Body of pancreas (tissue), 4 donors: ENCODE measurements around the gene CASP12. TPM values are rescaled to one million over a fixed set of nuclear protein-coding genes. Genes with fewer than 3 reads are reported as not detected.

ENCODE experiments used
- ATAC-seq: fragments of 150-250 bp; one replicate; pipeline ENCODE4 v1.9.1; 2016
- DNase-seq, 4 donors: peaks; one replicate each; pipeline ENCODE4 v3.0.0-alpha.2; 2019
- H3K27ac ChIP-seq, 4 donors: fragments of 200-600 bp; sonication (generic); 1 replicate in 3 of 4; 2 replicates in 1 of 4; pipeline versions ENCODE4 v1.5.1 to v1.6.1; 2016 to 2019; ENCODE audit warnings: mild to moderate bottlenecking in 1 of 4, mixed read lengths in 1 of 4, moderate library complexity in 1 of 4
- H3K27me3 ChIP-seq, 2 donors: fragments of 200-600 bp; sonication (generic); one replicate each; pipeline ENCODE4 v1.6.0; 2016; ENCODE audit warnings: mild to moderate bottlenecking in 1 of 2
- H3K36me3 ChIP-seq, 2 donors: fragments of 200-600 bp; sonication (generic); replicated peaks in 1 of 2; 2 replicates each; pipeline ENCODE4 v1.5.1; 2016; ENCODE audit warnings: low read depth in 2 of 2; ENCODE audit not compliant: insufficient read depth in 1 of 2
- H3K4me1 ChIP-seq: fragments of 200-600 bp; sonication (generic); one replicate; pipeline ENCODE4 v1.6.0; 2016
- H3K4me3 ChIP-seq, 2 donors: fragments of 200-600 bp; sonication (generic); 1 replicate in 1 of 2; 2 replicates in 1 of 2; pipeline ENCODE4 v1.5.1; 2016 to 2019
- H3K9me3 ChIP-seq, 3 donors: fragments of 200-600 bp; sonication (generic); 1 replicate in 2 of 3; 2 replicates in 1 of 3; pipeline ENCODE4 v1.5.1; 2016
- POLR2A ChIP-seq, 3 donors: fragments of 450-650 bp; IDR thresholded peaks; one replicate each; pipeline ENCODE4 v1.6.1; 2016; ENCODE audit warnings: antibody characterized with exemption in 3 of 3, mild to moderate bottlenecking in 2 of 3
- WGBS, 2 donors: methylation state at CpG; one replicate each; pipeline ENCODE4 v1.1.5; 2017; 5-methylcytosine and 5-hydroxymethylcytosine counted together
- intact Hi-C: fragments of 100-400 bp; cut with DNase I; formaldehyde crosslinking; loops from one replicate; pipeline ENCODE4 v1.15.1; 2023
- total RNA-seq, 2 donors: library from RNA; depleted of rRNA; stranded (reverse); fragments of >200 nt; gene quantifications; one replicate each; pipeline ENCODE4 v1.1.0, GENCODE V29; 2016
- TF ChIP-seq, protein P1 (sequence below), 7 experiments: fragments of 450-650 bp in 4 of 7; fragments of 200-600 bp in 3 of 7; sonication (generic) in 3 of 7; IDR thresholded peaks; one replicate each; pipeline ENCODE4 v1.5.1; 2016 to 2019; ENCODE audit warnings: antibody characterized with exemption in 7 of 7

Gene CASP12
- total RNA-seq, 2 donors from 2014 or later, result 1.6 to 3.6 TPM

GRCh38 chr11:104928811-104929210 lies 30.6 kb upstream of the CASP12 start:
- intact Hi-C loops, result no loop called here
- H3K27me3 ChIP-seq, result no peaks in the 10 kb centered on the region
- ATAC-seq (no peak), DNase-seq (no peak)
- no peaks in the 10 kb centered on the region for H3K36me3 ChIP-seq
- H3K4me1 ChIP-seq, result no peaks in the 10 kb centered on the region
- H3K27ac ChIP-seq, result no peak overlapping the region
- no peak overlapping the region for H3K4me3 ChIP-seq
- TF ChIP-seq POLR2A (IDR thresholded peaks at IDR 0.05), result no peak
- TF ChIP-seq, protein P1, sequence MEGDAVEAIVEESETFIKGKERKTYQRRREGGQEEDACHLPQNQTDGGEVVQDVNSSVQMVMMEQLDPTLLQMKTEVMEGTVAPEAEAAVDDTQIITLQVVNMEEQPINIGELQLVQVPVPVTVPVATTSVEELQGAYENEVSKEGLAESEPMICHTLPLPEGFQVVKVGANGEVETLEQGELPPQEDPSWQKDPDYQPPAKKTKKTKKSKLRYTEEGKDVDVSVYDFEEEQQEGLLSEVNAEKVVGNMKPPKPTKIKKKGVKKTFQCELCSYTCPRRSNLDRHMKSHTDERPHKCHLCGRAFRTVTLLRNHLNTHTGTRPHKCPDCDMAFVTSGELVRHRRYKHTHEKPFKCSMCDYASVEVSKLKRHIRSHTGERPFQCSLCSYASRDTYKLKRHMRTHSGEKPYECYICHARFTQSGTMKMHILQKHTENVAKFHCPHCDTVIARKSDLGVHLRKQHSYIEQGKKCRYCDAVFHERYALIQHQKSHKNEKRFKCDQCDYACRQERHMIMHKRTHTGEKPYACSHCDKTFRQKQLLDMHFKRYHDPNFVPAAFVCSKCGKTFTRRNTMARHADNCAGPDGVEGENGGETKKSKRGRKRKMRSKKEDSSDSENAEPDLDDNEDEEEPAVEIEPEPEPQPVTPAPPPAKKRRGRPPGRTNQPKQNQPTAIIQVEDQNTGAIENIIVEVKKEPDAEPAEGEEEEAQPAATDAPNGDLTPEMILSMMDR (IDR thresholded peaks at IDR 0.05), result no peak
- H3K9me3 ChIP-seq, result peaks cover 0 to 6% (median 0%) of the 10 kb centered on the region in 3 donors

GRCh38 chr11:104926771-104927611 lies 28.7 kb upstream of the CASP12 start:
- TF ChIP-seq, protein P1 (IDR thresholded peaks at IDR 0.05), result no peak
- no peak for TF ChIP-seq POLR2A (IDR thresholded peaks at IDR 0.05)
- Histone ChIP-seq H3K4me3 (no peak overlapping the region), H3K27me3 (no peaks in the 10 kb centered on the region), H3K9me3 (peaks cover 0 to 6% (median 0%) of the 10 kb centered on the region in 3 donors), H3K36me3 (no peaks in the 10 kb centered on the region), H3K4me1 (no peaks in the 10 kb centered on the region), H3K27ac (no peak overlapping the region)
- DNase-seq (no peak), ATAC-seq (no peak)
- intact Hi-C loops, result no loop called here
- WGBS, 2 donors, result 71 to 85% methylated on average over 6 to 8 of the region's 9 CpGs

DNA sequence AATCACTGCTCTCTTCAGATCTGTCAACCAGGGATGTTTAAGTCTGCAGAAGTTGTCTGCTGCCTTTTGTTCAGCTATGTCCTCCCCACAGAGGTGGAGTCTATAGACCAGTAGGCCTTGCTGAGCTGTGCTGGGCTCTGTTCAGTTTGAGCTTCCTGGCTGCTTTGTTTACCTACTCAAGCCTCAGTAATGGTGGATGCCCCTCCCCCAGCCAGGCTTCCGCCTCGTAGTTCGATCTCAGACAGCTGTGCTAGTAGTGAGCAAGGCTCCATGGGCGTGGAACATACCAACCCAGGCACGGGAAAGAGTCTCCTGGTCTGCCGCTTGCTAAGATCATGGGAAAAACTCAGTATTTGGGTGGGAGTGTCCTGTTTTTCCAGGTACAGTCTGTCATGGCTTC lies 27.6 kb upstream of the CASP12 start:
- WGBS, 2 donors, result 87 to 91% methylated on average over 6 of the region's 6 CpGs

DNA sequence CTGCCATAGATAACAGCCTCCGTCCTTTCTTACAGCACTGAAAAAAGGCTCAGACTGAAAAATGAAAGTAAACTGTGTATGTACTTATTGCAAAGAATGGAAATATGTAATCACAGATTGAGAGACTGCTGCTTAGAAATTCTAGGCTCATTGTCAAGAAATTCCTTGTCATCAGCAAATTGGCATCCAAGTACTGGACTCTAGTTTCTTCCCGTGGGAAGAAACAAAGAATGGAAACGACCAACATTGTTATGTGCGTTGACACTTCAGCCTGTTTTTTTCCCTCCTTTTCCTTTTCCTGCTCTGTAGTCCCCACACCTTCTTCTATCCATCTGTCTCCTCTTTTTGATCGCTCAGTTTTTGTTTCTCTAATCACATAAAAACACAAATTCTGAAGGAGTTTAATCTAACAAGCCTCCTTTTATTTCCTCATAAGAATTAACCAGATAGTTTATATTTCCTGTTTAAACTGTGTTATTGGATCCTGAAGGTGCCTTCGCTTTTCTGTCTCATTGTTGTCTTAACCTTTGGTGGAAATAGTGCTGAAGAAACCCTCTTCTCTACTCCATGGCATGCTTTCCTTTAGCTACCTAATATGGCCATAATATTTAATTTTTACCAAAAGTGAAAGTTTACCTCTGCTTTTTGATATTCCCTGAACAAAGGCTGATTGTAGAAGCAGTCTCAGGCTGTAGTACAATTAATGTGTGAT lies 20.0 kb upstream of the CASP12 start:
- ATAC-seq (peak; percentile 78), DNase-seq (no peak)
- Histone ChIP-seq H3K36me3 (no peaks in the 10 kb centered on the region), H3K4me1 (peaks cover 9% of the 10 kb centered on the region), H3K9me3 (no peaks in the 10 kb centered on the region), H3K4me3 (peak overlapping the region in 1 of 2 donors; percentile 15), H3K27ac (peak overlapping the region in 3 of 4 donors; percentile 42 to 55 (median 51)), H3K27me3 (no peaks in the 10 kb centered on the region)
- intact Hi-C loops, result no loop called here
- 16 to 23% methylated on average over 6 of the region's 6 CpGs for WGBS, 2 donors
- no peak for TF ChIP-seq POLR2A (IDR thresholded peaks at IDR 0.05)
- TF ChIP-seq, protein P1 (IDR thresholded peaks at IDR 0.05), result no peak

More for the DNA sequence above, 27.6 kb upstream of the CASP12 start:
- Histone ChIP-seq H3K9me3 (peaks cover 0 to 6% (median 0%) of the 10 kb centered on the region in 3 donors), H3K27ac (no peak overlapping the region), H3K27me3 (no peaks in the 10 kb centered on the region), H3K4me3 (no peak overlapping the region), H3K36me3 (no peaks in the 10 kb centered on the region), H3K4me1 (no peaks in the 10 kb centered on the region)
- DNase-seq (no peak), ATAC-seq (no peak)
- intact Hi-C loops, result no loop called here
- TF ChIP-seq, protein P1 (IDR thresholded peaks at IDR 0.05), result no peak
- no peak for TF ChIP-seq POLR2A (IDR thresholded peaks at IDR 0.05)
